Activated B cell treated with CpG ODN at 0.5 μM for 24 hours (primary cell): ENCODE data around the gene ODAD4. TPM values are rescaled to one million over a fixed set of nuclear protein-coding genes. Genes with fewer than 3 reads are reported as not detected.

Experiments used
- ATAC-seq: fragments of 200-7000 bp; cut with Tn5 transposase; one replicate; pipeline ENCODE4 v1.10.0; 2021; ENCODE audit warnings: low read depth, mild to moderate bottlenecking, moderate library complexity
- CTCF ChIA-PET: fragments of 350-600 bp; sonication (Branson Sonifier 250); formaldehyde crosslinking; loops from one replicate; lab custom pipeline; 2021; ENCODE audit warnings: antibody characterized with exemption; lab: Charles Lee
- POLR2A ChIA-PET: fragments of 350-600 bp; sonication (Branson Sonifier 250); formaldehyde crosslinking; loops from one replicate; lab custom pipeline; 2021; ENCODE audit warnings: antibody characterized with exemption; lab: Charles Lee
- DNase-seq: peaks from one replicate; pipeline ENCODE4 v3.0.0; 2022
- H3K27ac Mint-ChIP-seq: one replicate; pipeline ENCODE4 v1.8.0; 2020; ENCODE audit warnings: mixed read lengths
- H3K27me3 Mint-ChIP-seq: one replicate; pipeline ENCODE4 v1.8.0; 2021; ENCODE audit warnings: mixed read lengths
- H3K36me3 Mint-ChIP-seq: one replicate; pipeline ENCODE4 v1.8.0; 2021; ENCODE audit warnings: low read depth, mixed read lengths
- H3K4me1 Mint-ChIP-seq: one replicate; pipeline ENCODE4 v1.8.0; 2021; ENCODE audit warnings: mixed read lengths
- H3K4me3 Mint-ChIP-seq: one replicate; pipeline ENCODE4 v1.8.0; 2020; ENCODE audit warnings: mild to moderate bottlenecking, mixed read lengths
- H3K9me3 Mint-ChIP-seq: one replicate; pipeline ENCODE4 v1.8.0; 2020; ENCODE audit warnings: mixed read lengths
- CTCF ChIP-seq: fragments of 200-600 bp; IDR thresholded peaks from one replicate; pipeline ENCODE4 v1.8.0; 2022; ENCODE audit warnings: antibody characterized with exemption, mild to moderate bottlenecking
- intact Hi-C: fragments of 100-400 bp; cut with micrococcal nuclease; formaldehyde crosslinking; loops from one replicate; pipeline ENCODE4 v1.15.1; 2024
- total RNA-seq: library from RNA; stranded (reverse); gene quantifications from 2 replicates; pipeline ENCODE4 v1.2.3, GENCODE V29; 2022

The ODAD4 gene
- total RNA-seq, 1 donor from 2014 or later, result 1.1 TPM

DNA sequence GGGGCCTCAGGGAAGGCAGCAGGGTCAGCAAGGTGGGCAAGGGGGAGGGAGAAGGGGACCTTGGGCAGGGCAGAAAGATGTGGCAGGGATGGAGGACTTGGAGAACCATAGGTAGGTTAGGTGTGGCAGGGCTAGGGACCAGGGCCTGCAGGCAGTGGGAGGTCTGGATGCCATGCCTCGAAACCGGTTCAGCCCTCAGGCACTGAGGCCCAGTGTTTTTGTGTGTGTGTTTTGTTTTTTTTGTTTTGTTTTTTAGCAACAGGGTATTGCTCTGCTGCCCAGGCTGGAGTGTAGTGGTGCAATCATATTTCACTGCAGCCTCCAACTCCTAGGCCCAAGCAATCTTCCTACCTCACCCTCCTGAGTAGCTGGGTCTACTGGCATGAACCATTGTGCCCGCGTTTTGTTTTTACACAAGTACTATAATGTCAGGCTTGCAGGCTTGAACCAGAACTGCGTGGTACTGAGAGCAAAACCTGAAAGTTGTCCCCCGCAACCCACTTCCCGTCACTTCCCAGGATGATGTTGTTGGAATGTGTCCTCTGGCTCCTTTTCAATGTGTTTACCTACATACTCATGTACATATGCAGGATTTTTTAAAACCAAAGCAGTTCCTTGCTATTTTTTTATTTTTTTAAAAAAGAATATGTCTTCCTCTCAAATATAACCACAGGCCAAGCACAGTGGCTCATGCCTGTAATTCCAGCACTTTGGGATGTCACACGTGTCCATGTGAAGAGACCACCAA, 12.4 kb downstream of the ODAD4 start:
- intact Hi-C loops, result no loop called here
- TF ChIP-seq CTCF, result no peak
- H3K4me3 Mint-ChIP-seq, result no peak overlapping the region
- ChIA-PET CTCF (no interaction called here), POLR2A (no interaction called here)
- H3K27ac Mint-ChIP-seq, result no peak overlapping the region
- ATAC-seq (no peak), DNase-seq (no peak)
- H3K9me3 Mint-ChIP-seq, result no peaks in the 10 kb centered on the region
- no peaks in the 10 kb centered on the region for H3K4me1 Mint-ChIP-seq
- H3K27me3 Mint-ChIP-seq, result no peaks in the 10 kb centered on the region
- no peaks in the 10 kb centered on the region for H3K36me3 Mint-ChIP-seq

GRCh38 chr17:41943492-41943891, 13.1 kb downstream of the ODAD4 start:
- intact Hi-C loops, result no loop called here
- Mint-ChIP-seq H3K4me1 (no peaks in the 10 kb centered on the region), H3K27ac (no peak overlapping the region), H3K27me3 (no peaks in the 10 kb centered on the region), H3K36me3 (no peaks in the 10 kb centered on the region), H3K9me3 (no peaks in the 10 kb centered on the region), H3K4me3 (no peak overlapping the region)
- TF ChIP-seq CTCF, result no peak
- DNase-seq (no peak), ATAC-seq (no peak)
- ChIA-PET CTCF (no interaction called here), POLR2A (no interaction called here)

DNA sequence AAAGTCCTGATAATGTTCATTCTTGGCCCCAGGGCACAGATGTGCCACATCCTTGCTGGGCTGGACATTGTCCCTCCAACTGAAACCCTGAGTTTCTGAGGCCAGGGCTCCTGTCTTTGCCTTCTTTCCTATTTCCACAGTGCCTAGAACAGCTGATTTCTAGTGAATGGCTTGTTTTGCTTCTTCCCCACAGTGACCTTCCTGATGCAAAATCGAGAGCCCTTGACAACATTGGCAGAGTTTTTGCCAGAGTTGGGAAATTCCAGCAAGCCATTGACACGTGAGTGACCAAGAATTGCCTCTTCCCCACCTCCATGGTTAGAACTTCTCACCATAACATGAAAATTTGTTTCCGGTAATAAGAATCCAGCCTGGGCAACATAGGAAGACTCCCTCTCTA, 14.5 kb downstream of the ODAD4 start:
- no peak for TF ChIP-seq CTCF
- no peak for ATAC-seq
- intact Hi-C loops, result no loop called here
- Mint-ChIP-seq H3K27me3 (no peaks in the 10 kb centered on the region), H3K27ac (no peak overlapping the region), H3K9me3 (no peaks in the 10 kb centered on the region), H3K36me3 (no peaks in the 10 kb centered on the region), H3K4me1 (no peaks in the 10 kb centered on the region), H3K4me3 (no peak overlapping the region)
- ChIA-PET CTCF (no interaction called here), POLR2A (interaction anchor here (0.8 kb wide), 1 partner anchor 245 kb away, joined by 8 read pairs; no protein-coding TSS in a partner anchor)
- no peak for DNase-seq

DNA sequence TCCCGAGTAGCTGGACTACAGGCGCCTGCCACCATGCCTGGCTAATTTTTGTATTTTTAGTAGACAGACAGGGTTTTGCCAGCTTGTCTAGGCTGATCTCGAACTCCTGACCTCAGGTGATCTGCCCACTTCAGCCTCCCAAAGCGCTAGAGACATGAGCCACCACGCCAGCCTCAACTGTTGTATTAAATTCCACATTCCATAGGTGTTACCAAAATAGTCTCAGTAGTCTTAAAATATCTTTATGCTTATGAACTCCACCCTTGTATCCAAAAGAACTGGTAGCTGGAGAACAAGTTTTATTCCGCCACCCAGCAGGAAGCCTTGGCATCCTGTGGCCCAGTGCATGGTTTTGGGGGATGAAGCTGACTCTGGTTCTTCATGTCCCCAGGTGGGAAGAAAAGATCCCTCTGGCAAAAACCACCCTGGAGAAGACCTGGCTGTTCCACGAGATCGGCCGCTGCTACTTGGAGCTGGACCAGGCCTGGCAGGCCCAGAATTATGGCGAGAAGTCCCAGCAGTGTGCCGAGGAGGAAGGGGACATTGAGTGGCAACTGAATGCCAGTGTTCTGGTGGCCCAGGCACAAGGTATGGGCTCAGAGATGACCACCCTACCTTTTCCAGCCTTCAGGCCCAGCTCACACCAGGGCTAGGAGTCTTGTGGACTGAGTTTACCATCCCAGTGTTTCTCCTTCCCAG, 18.5 kb downstream of the ODAD4 start:
- no peak for TF ChIP-seq CTCF
- POLR2A ChIA-PET, result no interaction called here

DNA sequence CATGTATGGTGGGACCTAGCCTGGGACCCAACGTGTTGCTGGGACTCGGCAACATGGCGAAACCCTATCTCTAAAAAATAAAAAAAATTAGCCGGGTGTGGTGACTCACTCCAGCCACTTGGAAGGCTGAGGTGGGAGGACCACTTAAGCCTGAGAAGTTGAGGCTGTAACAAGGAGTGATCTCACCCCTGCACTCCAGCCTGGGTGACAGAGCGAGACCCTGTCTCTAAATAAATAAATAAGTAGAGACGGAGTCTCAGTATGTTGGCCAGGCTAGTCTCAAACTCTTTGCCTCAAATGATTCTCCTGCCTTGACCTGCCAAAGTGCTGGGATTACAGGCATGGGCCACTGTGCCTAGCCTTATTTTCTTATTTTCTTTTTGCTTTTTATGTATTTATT, 26.1 kb downstream of the ODAD4 start:
- H3K4me3 Mint-ChIP-seq, result no peak overlapping the region
- no peaks in the 10 kb centered on the region for H3K9me3 Mint-ChIP-seq
- DNase-seq (no peak), ATAC-seq (no peak)
- ChIA-PET CTCF (no interaction called here), POLR2A (interaction anchor here (0.5 kb wide), 1 partner anchor 10 kb away, joined by 4 read pairs; the partner anchor contains the start of gene CNP)
- no peaks in the 10 kb centered on the region for H3K27me3 Mint-ChIP-seq
- H3K36me3 Mint-ChIP-seq, result no peaks in the 10 kb centered on the region
- H3K4me1 Mint-ChIP-seq, result no peaks in the 10 kb centered on the region
- intact Hi-C loops, result no loop called here
- no peak overlapping the region for H3K27ac Mint-ChIP-seq
- TF ChIP-seq CTCF, result no peak

More for the DNA sequence above, 18.5 kb downstream of the ODAD4 start:
- Mint-ChIP-seq H3K36me3 (no peaks in the 10 kb centered on the region), H3K27ac (no peak overlapping the region), H3K9me3 (no peaks in the 10 kb centered on the region), H3K4me3 (no peak overlapping the region), H3K4me1 (no peaks in the 10 kb centered on the region), H3K27me3 (no peaks in the 10 kb centered on the region)
- intact Hi-C loops, result no loop called here
- no peak for DNase-seq
- CTCF ChIA-PET, result no interaction called here
- ATAC-seq, result no peak
